Daoy (cell line): Measurements from ENCODE around the gene CADM2. TPM values are rescaled to one million over a fixed set of nuclear protein-coding genes. Genes with fewer than 3 reads are reported as not detected.
A peak's percentile ranks its signal among the peaks of the same experiment; 100 is the strongest.

Experiments
- DNase-seq: peaks from one replicate; pipeline ENCODE4 v3.0.0-alpha.2; 2015; ENCODE audit warnings: low read depth
- total RNA-seq: library from RNA; depleted of rRNA; stranded (reverse); fragments of >200 nt; shearing (Covaris generic); gene quantifications from 2 replicates; pipeline ENCODE4 v1.2.3, GENCODE V29; 2014

Gene CADM2
- total RNA-seq, 1 experiment from 2014 or later = 0.46 TPM

GRCh38 chr3:85316252-85316651 lies 357.5 kb downstream of the CADM2 start:
- DNase-seq = no peak

- DNase-seq = no peak
Observed at GRCh38 chr3:85321892-85322291, 363.1 kb downstream of the CADM2 start.

- DNase-seq = no peak
Observed at GRCh38 chr3:85330071-85330470, 371.3 kb downstream of the CADM2 start.

GRCh38 chr3:85337895-85338294 lies 379.1 kb downstream of the CADM2 start:
- no peak for DNase-seq

GRCh38 chr3:85342915-85343314 lies 384.1 kb downstream of the CADM2 start:
- DNase-seq = peak; percentile 2

- no peak for DNase-seq
Observed at GRCh38 chr3:85355572-85355971, 396.8 kb downstream of the CADM2 start.

GRCh38 chr3:85360742-85361387 lies 402.1 kb downstream of the CADM2 start:
- DNase-seq = peak; percentile 11

- DNase-seq = no peak
Observed at GRCh38 chr3:85364296-85364909, 405.6 kb downstream of the CADM2 start.

GRCh38 chr3:85370341-85370740 lies 411.6 kb downstream of the CADM2 start:
- DNase-seq = no peak

GRCh38 chr3:85376131-85376530 lies 417.3 kb downstream of the CADM2 start:
- no peak for DNase-seq

GRCh38 chr3:85377115-85377514 lies 418.3 kb downstream of the CADM2 start:
- DNase-seq = no peak

GRCh38 chr3:85384372-85384771 lies 425.6 kb downstream of the CADM2 start:
- DNase-seq = no peak

GRCh38 chr3:85387913-85388505 lies 429.2 kb downstream of the CADM2 start:
- DNase-seq = no peak

- DNase-seq = no peak
Observed at GRCh38 chr3:85394424-85394823, 435.6 kb downstream of the CADM2 start.

GRCh38 chr3:85397434-85397833 lies 438.6 kb downstream of the CADM2 start:
- DNase-seq = no peak

- no peak for DNase-seq
Observed at GRCh38 chr3:85426121-85426520, 467.3 kb downstream of the CADM2 start.

- no peak for DNase-seq
Observed at GRCh38 chr3:85427467-85427866, 468.7 kb downstream of the CADM2 start.

GRCh38 chr3:85432081-85432480 lies 473.3 kb downstream of the CADM2 start:
- no peak for DNase-seq

- DNase-seq = no peak
Observed at GRCh38 chr3:85433319-85433718, 474.5 kb downstream of the CADM2 start.

GRCh38 chr3:85455561-85456200 lies 496.9 kb downstream of the CADM2 start:
- DNase-seq = no peak

- DNase-seq = no peak
Observed at GRCh38 chr3:85474241-85474640, 515.5 kb downstream of the CADM2 start.

GRCh38 chr3:85475346-85475745 lies 516.6 kb downstream of the CADM2 start:
- DNase-seq = no peak
